Stimulated activated CD4-positive, alpha-beta T cell treated with anti-CD3 and anti-CD28 coated beads, Interleukin-15, amount 100 ng/mL, for 48 hours (primary cell): ENCODE results near the gene NAPB.

Experiments used
- DNase-seq, 2 donors: peaks; one replicate each; pipeline ENCODE4 v3.0.0-alpha.2; 2020; ENCODE audit warnings: low read depth in 2 of 2

The NAPB gene

GRCh38 chr20:23344336-23344735 lies 77.0 kb downstream of the NAPB start:
- no peak for DNase-seq

- DNase-seq, result no peak
These were observed 77.7 kb downstream of the NAPB start for GRCh38 chr20:23343590-23343989.

DNA sequence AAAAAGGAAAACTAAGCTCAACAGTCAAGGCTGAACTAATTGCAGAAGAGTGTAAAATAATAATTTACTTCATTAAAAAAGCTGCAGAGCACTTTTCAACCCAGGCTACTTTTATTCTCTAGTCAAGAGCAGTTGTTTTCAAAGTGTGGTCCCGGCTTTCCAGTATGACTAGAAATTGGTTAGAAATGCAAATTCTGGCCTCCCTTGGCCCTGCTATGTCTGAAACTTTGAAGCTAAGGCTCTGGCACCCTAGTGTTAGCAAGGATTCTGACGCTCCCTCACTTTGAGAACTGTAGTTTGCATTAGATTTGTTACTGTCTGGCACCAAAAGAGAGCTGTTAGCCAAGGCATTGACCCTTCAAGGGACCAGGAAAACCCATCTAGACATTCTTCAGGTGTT lies 80.2 kb downstream of the NAPB start:
- DNase-seq, result no peak

GRCh38 chr20:23340524-23340923 lies 80.8 kb downstream of the NAPB start:
- no peak for DNase-seq

GRCh38 chr20:23339986-23340385 lies 81.3 kb downstream of the NAPB start:
- DNase-seq, result no peak

DNA sequence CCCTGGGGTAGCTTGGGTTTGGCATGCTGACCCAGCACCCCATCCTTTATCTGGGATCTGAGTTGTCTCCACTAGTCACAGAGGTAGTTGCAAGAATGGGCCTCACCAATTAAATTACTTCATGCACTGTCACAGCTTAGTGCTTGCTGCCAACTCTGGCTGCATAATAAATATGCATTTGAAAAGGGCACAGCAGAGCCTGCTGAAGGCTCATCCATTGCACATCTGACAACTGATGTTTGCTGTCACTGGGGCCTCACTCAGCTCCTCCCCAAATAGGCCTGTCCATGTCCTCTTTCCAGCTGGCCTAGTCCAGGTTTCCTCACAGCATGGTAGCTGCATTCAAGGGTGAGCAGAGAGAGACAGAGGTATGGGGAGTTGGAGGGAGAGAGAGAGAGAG lies 84.0 kb downstream of the NAPB start:
- no peak for DNase-seq

- no peak for DNase-seq
These were observed 84.8 kb downstream of the NAPB start for GRCh38 chr20:23336476-23336875.

GRCh38 chr20:23335521-23335920 lies 85.8 kb downstream of the NAPB start:
- DNase-seq, result no peak

- no peak for DNase-seq
These were observed 87.2 kb downstream of the NAPB start for GRCh38 chr20:23334111-23334510.

DNA sequence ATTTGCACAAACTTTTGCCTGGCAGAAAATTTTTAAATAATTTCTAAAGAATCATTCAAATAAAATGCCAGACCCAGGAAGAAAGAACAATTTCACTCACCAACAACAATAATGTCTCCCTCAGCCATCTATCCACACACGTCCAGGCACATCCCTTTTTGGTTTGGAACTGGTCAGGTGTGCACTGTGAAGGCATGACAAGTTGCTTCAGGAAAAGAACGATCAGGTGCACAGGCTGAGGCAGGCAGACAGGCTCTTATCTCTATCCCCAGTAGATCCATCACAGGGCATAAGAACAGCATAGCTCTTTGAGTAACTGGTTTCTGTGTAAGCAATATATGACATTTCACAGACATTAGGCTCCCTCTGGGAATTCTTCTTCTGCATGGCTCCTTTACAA lies 88.8 kb downstream of the NAPB start:
- DNase-seq, result no peak

DNA sequence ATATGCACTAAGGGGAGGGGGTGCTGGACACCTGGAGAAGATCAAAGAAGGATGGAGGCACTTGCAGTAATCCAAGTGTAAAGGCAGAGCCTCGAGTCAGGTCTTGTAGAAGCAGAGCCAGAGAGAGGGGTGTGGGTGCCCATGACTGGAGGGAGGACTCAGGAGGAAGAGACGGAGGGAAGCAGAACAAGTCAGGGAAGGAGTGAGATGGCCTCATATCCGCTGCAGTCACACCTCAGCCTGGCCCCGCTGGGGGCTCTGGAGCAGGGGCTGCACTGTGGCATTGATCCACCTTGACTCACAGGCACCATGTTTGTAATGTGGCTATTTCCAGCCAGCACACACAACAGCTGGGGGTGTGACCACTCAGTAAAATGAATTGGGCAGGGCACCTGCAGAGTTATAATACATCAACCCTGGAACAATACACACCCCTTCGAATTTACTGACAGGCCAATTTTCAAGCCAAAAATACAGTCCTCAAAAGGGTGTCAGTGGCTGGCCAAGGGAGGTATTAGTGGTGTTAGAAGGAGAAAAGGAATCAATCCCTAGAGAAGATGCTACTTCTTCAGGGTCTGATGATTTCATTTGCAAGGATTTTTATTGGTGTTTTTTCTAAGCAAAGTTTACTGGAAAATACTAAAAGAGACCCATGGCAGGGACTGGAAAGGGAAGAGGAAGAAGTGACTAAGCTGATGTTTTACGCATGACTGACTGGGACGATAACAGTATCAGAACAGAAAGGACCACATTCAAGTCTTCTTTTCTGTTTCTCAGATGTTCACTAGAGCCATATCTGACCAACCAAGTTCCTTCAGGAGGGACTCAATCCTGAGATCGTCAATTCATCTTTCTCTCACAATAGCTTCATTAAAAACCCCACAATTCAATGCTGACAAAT lies 89.6 kb downstream of the NAPB start:
- DNase-seq, result no peak

DNA sequence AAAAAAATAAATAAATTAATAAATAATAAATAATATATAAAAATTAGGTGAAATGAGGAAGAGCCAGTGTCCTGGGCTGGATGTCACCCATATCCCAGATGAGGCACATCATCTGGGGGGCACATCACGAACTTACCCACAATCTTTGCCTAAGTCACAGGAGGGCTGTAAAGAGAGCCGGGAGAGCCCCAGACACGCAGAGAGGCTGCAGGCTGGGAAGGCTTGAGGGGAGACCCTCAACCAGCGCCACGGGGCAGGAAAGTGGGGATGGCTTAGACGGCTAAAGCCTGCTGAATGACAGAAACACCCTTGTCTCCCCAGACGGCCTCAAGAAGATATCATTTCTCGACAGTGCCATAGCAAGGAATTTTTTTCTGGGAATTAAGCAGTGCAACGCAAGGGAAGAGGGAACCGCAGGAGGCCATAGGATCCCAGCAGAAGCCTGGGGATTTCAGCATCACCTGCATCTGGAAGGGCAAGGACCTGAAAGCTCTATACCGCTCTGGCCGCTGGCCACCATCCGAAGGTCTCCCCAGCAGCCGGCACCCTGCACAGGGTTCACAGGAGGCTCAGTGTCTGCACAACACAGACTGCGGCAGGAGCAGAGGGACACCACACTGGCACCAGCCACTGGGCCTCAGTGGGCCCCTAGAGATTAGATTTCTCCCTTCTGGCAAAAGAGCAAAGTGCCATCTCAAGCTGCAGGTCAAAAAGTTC lies 93.5 kb downstream of the NAPB start:
- no peak for DNase-seq

DNA sequence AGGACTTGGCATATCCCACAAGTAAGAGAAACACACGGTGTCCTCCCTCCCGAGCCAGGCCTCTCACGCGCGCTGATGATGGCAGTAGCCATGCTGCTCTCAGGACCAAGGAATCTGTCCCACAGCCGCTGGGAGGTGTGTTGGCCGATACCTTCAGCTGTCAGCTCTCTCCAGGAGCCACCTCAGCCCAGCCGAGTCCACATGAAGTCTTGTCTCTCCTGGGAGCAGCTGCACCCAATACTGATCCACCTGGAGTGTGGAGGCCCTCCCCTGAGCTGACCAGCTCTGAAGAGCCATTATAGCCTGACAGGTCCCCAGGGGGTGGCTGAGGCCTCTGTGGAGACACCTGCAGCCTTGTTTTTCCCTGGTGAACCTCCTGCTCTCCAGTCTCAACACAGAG lies 94.5 kb downstream of the NAPB start:
- no peak for DNase-seq

- no peak for DNase-seq
These were observed 96.2 kb downstream of the NAPB start for GRCh38 chr20:23325107-23325506.
